HepG2 (cell line): ENCODE measurements around the gene MPC1. TPM values are rescaled to one million over a fixed set of nuclear protein-coding genes. Genes with fewer than 3 reads are reported as not detected.
A peak's percentile ranks its signal among the peaks of the same experiment; 100 is the strongest.

Experiments used
- CAMTA2 ChIP-seq: sonication (generic); formaldehyde crosslinking; IDR thresholded peaks from 2 replicates; pipeline ENCODE4 v1.4.0; 2020; ENCODE audit warnings: mild to moderate bottlenecking, missing genetic modification reagents, borderline replicate concordance
- CHCHD3 ChIP-seq: sonication (generic); formaldehyde crosslinking; IDR thresholded peaks from 2 replicates; pipeline ENCODE4 v1.8.0; 2022; ENCODE audit warnings: mild to moderate bottlenecking, missing genetic modification reagents, moderate library complexity
- GLI4 ChIP-seq: sonication (generic); formaldehyde crosslinking; IDR thresholded peaks from 2 replicates; pipeline ENCODE4 v1.5.1; 2020; ENCODE audit warnings: missing genetic modification reagents, mild to moderate bottlenecking, moderate library complexity, borderline replicate concordance
- HDAC6 ChIP-seq: fragments of 200-600 bp; sonication (generic); IDR thresholded peaks from 2 replicates; pipeline ENCODE4 v1.7.0; 2017; ENCODE audit warnings: mild to moderate bottlenecking, antibody characterized with exemption, low read length, low read depth
- HOXA9 ChIP-seq: sonication (generic); formaldehyde crosslinking; IDR thresholded peaks from 2 replicates; pipeline ENCODE4 v1.8.1; 2022; ENCODE audit warnings: missing genetic modification reagents, mild to moderate bottlenecking, moderate library complexity, borderline replicate concordance
- IRF2 ChIP-seq: IDR thresholded peaks from 2 replicates; pipeline ENCODE4 v1.6.1; 2018; ENCODE audit warnings: missing genetic modification reagents, missing compliant biosample characterization
- KDM6A ChIP-seq: IDR thresholded peaks from 2 replicates; pipeline ENCODE4 v1.6.1; 2016; ENCODE audit warnings: low read depth
- KLF13 ChIP-seq: sonication (generic); formaldehyde crosslinking; IDR thresholded peaks from 2 replicates; pipeline ENCODE4 v1.4.0; 2020; ENCODE audit warnings: mild to moderate bottlenecking, missing genetic modification reagents
- KLF15 ChIP-seq: sonication (generic); formaldehyde crosslinking; IDR thresholded peaks from 2 replicates; pipeline ENCODE4 v1.8.1; 2023; ENCODE audit warnings: borderline replicate concordance, mild to moderate bottlenecking, inconsistent platforms, missing genetic modification reagents, mixed read lengths
- MED13 ChIP-seq: sonication (generic); formaldehyde crosslinking; IDR thresholded peaks from 2 replicates; pipeline ENCODE4 v1.5.0; 2020; ENCODE audit warnings: missing genetic modification reagents
- PAXIP1 ChIP-seq: sonication (generic); formaldehyde crosslinking; conservative IDR thresholded peaks from 2 replicates; pipeline ENCODE4 v1.4.0; 2020; ENCODE audit warnings: mild to moderate bottlenecking, missing genetic modification reagents, moderate library complexity
- PHF5A ChIP-seq: IDR thresholded peaks from one replicate; pipeline ENCODE4 v1.6.1; 2018; ENCODE audit warnings: low read depth, missing genetic modification reagents; ENCODE audit not compliant: unreplicated experiment
- SPEN ChIP-seq: sonication (generic); formaldehyde crosslinking; IDR thresholded peaks from 2 replicates; pipeline ENCODE4 v1.5.1; 2020; ENCODE audit warnings: low read depth, mild to moderate bottlenecking, missing genetic modification reagents
- UBTF ChIP-seq: sonication (generic); formaldehyde crosslinking; IDR thresholded peaks from 2 replicates; pipeline ENCODE4 v1.4.0; 2020; ENCODE audit warnings: mild to moderate bottlenecking, missing genetic modification reagents
- ZFP62 ChIP-seq: sonication (generic); formaldehyde crosslinking; IDR thresholded peaks from 2 replicates; pipeline ENCODE4 v1.4.0; 2020; ENCODE audit warnings: missing genetic modification reagents
- ZNF530 ChIP-seq: sonication (generic); formaldehyde crosslinking; IDR thresholded peaks from 2 replicates; pipeline ENCODE4 v1.5.0; 2020; ENCODE audit warnings: low read depth, mild to moderate bottlenecking, missing genetic modification reagents
- ZNF674 ChIP-seq: sonication (generic); formaldehyde crosslinking; IDR thresholded peaks from 2 replicates; pipeline ENCODE4 v1.5.0; 2020; ENCODE audit warnings: low read depth, mild to moderate bottlenecking, missing genetic modification reagents
- ZNF709 ChIP-seq: sonication (generic); formaldehyde crosslinking; IDR thresholded peaks from 2 replicates; pipeline ENCODE4 v1.5.0; 2020; ENCODE audit warnings: mild to moderate bottlenecking, missing genetic modification reagents
- ZNF83 ChIP-seq: sonication (generic); formaldehyde crosslinking; IDR thresholded peaks from 2 replicates; pipeline ENCODE4 v1.4.0; 2020; ENCODE audit warnings: missing genetic modification reagents, mild to moderate bottlenecking, borderline replicate concordance
- polyA plus RNA-seq, 8 experiments: library from polyadenylated mRNA; depleted of rRNA in 3 of 8; stranded (reverse) in 7 of 8; unstranded in 1 of 8; fragments of >200 nt; fragmentation: Illumina TruSeq in 4 of 8; extraction: Trizol in 4 of 8; gene quantifications; 2 replicates each; pipeline versions ENCODE4 v1.2.1 to v1.2.3, GENCODE V29; 2011 to 2016; ENCODE audit warnings: low read depth in 4 of 8, missing spikeins in 1 of 8, mixed read lengths in 1 of 8; ENCODE audit not compliant: insufficient read depth in 1 of 8
- total RNA-seq, 5 experiments: library from RNA; depleted of rRNA; stranded (reverse); fragments of >200 nt; fragmentation: Illumina TruSeq; extraction: Trizol; gene quantifications; 2 replicates each; pipeline ENCODE4 v1.2.3, GENCODE V29; 2016; ENCODE audit warnings: low read depth in 1 of 5
- TF ChIP-seq, protein P1 (sequence below): sonication (generic); formaldehyde crosslinking; IDR thresholded peaks from 2 replicates; pipeline ENCODE4 v1.8.1; 2023; ENCODE audit warnings: missing genetic modification reagents, mild to moderate bottlenecking, borderline replicate concordance

MPC1 gene
- total and polyA plus RNA-seq, 2 of the 13 experiments (the other 11 are each of a cell fraction or from before 2014, with no cell fraction given): 189 to 214 TPM

- TF ChIP-seq UBTF (CRISPR knock-in tag): peak; percentile 97
- peak; percentile 50 for TF ChIP-seq PHF5A (CRISPR knock-in tag)
- no peak for TF ChIP-seq HDAC6
- TF ChIP-seq SPEN: peak; percentile 94
- no peak; the same call in 1 of the 2 replicates for TF ChIP-seq KLF13 (CRISPR knock-in tag)
- TF ChIP-seq CHCHD3 (CRISPR knock-in tag): peak; percentile 95
- 0 out of 2 replicates have a peak, but pooled peaks have one; percentile 73 for TF ChIP-seq ZNF83
- peak; percentile 64; the same call in 1 of the 2 replicates for TF ChIP-seq ZNF674 (CRISPR knock-in tag)
- TF ChIP-seq ZFP62 (CRISPR knock-in tag): no peak
- no peak; the same call in 1 of the 2 replicates for TF ChIP-seq CAMTA2
- no peak for TF ChIP-seq KDM6A (CRISPR knock-in tag)
- peak; percentile 44 for TF ChIP-seq GLI4 (CRISPR knock-in tag)
- peak; percentile 58 for TF ChIP-seq IRF2 (CRISPR knock-in tag)
- TF ChIP-seq, protein P1, sequence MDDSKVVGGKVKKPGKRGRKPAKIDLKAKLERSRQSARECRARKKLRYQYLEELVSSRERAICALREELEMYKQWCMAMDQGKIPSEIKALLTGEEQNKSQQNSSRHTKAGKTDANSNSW (CRISPR knock-in tag): peak; percentile 58; the same call in 1 of the 2 replicates
- TF ChIP-seq ZNF709 (CRISPR knock-in tag): peak; percentile 81; the same call in 1 of the 2 replicates
- TF ChIP-seq KLF15 (CRISPR knock-in tag): peak; percentile 21; the same call in 1 of the 2 replicates
- peak; percentile 43; the same call in 1 of the 2 replicates for TF ChIP-seq PAXIP1 (CRISPR knock-in tag)
- TF ChIP-seq MED13: peak; percentile 62; the same call in 1 of the 2 replicates
- peak; percentile 97; the same call in 1 of the 2 replicates for TF ChIP-seq HOXA9 (CRISPR knock-in tag)
- no peak for TF ChIP-seq ZNF530 (CRISPR knock-in tag)
These were observed at the start of gene MPC1 (continued) for GRCh38 chr6:166382933-166383801.
